Measurements from ENCODE around the gene WNT4.

DNA sequence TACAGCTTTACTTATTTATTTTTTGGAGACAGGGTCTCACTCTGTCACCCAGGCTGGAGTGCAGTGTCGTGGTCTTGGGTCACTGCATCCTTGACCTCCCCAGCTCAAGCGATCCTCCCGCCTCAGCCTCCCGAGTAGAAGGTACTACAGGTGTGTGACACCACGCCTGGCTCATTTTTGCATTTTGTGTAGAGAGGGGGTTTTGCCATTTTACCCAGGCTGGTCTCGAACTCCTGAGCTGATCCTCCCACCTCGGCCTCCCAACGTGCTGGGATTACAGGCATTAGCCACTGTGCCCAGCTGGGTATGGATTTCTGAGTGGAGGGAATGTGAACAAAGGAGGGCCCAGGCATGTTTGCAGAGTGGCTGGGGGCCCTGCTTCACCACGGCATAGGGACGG is 44.1 kb downstream of the WNT4 start:
- TF ChIP-seq, protein P1, sequence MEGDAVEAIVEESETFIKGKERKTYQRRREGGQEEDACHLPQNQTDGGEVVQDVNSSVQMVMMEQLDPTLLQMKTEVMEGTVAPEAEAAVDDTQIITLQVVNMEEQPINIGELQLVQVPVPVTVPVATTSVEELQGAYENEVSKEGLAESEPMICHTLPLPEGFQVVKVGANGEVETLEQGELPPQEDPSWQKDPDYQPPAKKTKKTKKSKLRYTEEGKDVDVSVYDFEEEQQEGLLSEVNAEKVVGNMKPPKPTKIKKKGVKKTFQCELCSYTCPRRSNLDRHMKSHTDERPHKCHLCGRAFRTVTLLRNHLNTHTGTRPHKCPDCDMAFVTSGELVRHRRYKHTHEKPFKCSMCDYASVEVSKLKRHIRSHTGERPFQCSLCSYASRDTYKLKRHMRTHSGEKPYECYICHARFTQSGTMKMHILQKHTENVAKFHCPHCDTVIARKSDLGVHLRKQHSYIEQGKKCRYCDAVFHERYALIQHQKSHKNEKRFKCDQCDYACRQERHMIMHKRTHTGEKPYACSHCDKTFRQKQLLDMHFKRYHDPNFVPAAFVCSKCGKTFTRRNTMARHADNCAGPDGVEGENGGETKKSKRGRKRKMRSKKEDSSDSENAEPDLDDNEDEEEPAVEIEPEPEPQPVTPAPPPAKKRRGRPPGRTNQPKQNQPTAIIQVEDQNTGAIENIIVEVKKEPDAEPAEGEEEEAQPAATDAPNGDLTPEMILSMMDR (IDR thresholded peaks at IDR 0.05) = no peak
- TF ChIP-seq EP300 (IDR thresholded peaks at IDR 0.05) (no peak), POLR2AphosphoS5 (IDR thresholded peaks at IDR 0.05) (no peak), POLR2A (IDR thresholded peaks at IDR 0.05) (no peak)

Measured in upper lobe of left lung (tissue), 4 donors.